Islet of Langerhans (tissue), 1 donor: ENCODE results near the gene MEF2D.

Experiments
- FAIRE-seq: peaks from one replicate; lab custom pipeline; 2011; peaks lifted over from hg19 to GRCh38; lab: Jason Lieb, UNC

MEF2D gene

GRCh38 chr1:156500543-156500792, at the start of gene MEF2D:
MEF2D (minus strand) TSS chr1:156500775; CDS start chr1:156483292, 17,483 bp downstream.
- FAIRE-seq: no peak

- FAIRE-seq: no peak
Measured at GRCh38 chr1:156550346-156550745, 49.8 kb upstream of the MEF2D start.

- no peak for FAIRE-seq
Measured at GRCh38 chr1:156549831-156550230, 49.3 kb upstream of the MEF2D start.

GRCh38 chr1:156549390-156549789, 48.8 kb upstream of the MEF2D start:
- FAIRE-seq: no peak

- no peak for FAIRE-seq
Measured at GRCh38 chr1:156547982-156548381, 47.4 kb upstream of the MEF2D start.

GRCh38 chr1:156547434-156547833, 46.9 kb upstream of the MEF2D start:
- FAIRE-seq: no peak

GRCh38 chr1:156546267-156546666, 45.7 kb upstream of the MEF2D start:
- FAIRE-seq: no peak

GRCh38 chr1:156544592-156545102, 44.1 kb upstream of the MEF2D start:
- no peak for FAIRE-seq

GRCh38 chr1:156543066-156543465, 42.5 kb upstream of the MEF2D start:
- no peak for FAIRE-seq

- FAIRE-seq: no peak
Measured at GRCh38 chr1:156540955-156541354, 40.4 kb upstream of the MEF2D start.

- FAIRE-seq: no peak
Measured at GRCh38 chr1:156539818-156540355, 39.3 kb upstream of the MEF2D start.

GRCh38 chr1:156538711-156539440, 38.3 kb upstream of the MEF2D start:
- FAIRE-seq: no peak

GRCh38 chr1:156537027-156537426, 36.5 kb upstream of the MEF2D start:
- no peak for FAIRE-seq

GRCh38 chr1:156534424-156535060, 34.0 kb upstream of the MEF2D start:
- FAIRE-seq: no peak

- FAIRE-seq: no peak
Measured at GRCh38 chr1:156533568-156534220, 33.1 kb upstream of the MEF2D start.

- no peak for FAIRE-seq
Measured at GRCh38 chr1:156532374-156532773, 31.8 kb upstream of the MEF2D start.

- no peak for FAIRE-seq
Measured at GRCh38 chr1:156530006-156530405, 29.4 kb upstream of the MEF2D start.

GRCh38 chr1:156528875-156529425, 28.4 kb upstream of the MEF2D start:
- FAIRE-seq: no peak

- FAIRE-seq: no peak
Measured at GRCh38 chr1:156528231-156528630, 27.7 kb upstream of the MEF2D start.

- FAIRE-seq: no peak
Measured at GRCh38 chr1:156527584-156527983, 27.0 kb upstream of the MEF2D start.

- no peak for FAIRE-seq
Measured at GRCh38 chr1:156525856-156526489, 25.4 kb upstream of the MEF2D start.

- no peak for FAIRE-seq
Measured at GRCh38 chr1:156525071-156525501, 24.5 kb upstream of the MEF2D start.
